PFSK-1 (cell line): ENCODE results near the gene CGB5.
A peak's percentile ranks its signal among the peaks of the same experiment; 100 is the strongest.

Experiments used
- FOXP2 ChIP-seq: optimal IDR thresholded peaks from 2 replicates; pipeline ENCODE3; 2011; ENCODE audit warnings: borderline replicate concordance, control low read depth, inconsistent platforms; ENCODE audit not compliant: insufficient read depth; ENCODE audit errors: extremely low read length, extremely low read depth
- REST ChIP-seq, 2 experiments: IDR thresholded peaks; 2 replicates each; pipeline versions ENCODE4 v1.6.1 to v1.8.0; 2011 to 2012; ENCODE audit warnings: low read depth in 2 of 2, low read length in 2 of 2, control low read depth in 1 of 2, inconsistent platforms in 1 of 2, mild to moderate bottlenecking in 1 of 2, moderate library complexity in 1 of 2; ENCODE audit not compliant: insufficient read depth in 1 of 2
- SIN3A ChIP-seq: IDR thresholded peaks from 2 replicates; pipeline ENCODE4 v1.6.1; 2012; ENCODE audit warnings: mild to moderate bottlenecking, low read length, moderate library complexity, borderline replicate concordance; ENCODE audit not compliant: insufficient read depth
- TAF1 ChIP-seq: IDR thresholded peaks from 2 replicates; pipeline ENCODE4 v1.6.1; 2012; ENCODE audit warnings: low read length, control low read depth, borderline replicate concordance; ENCODE audit not compliant: insufficient read depth

GRCh38 chr19:49085020-49085867 is 41.6 kb downstream of the CGB5 start, which contains the start of gene SNRNP70:
- TF ChIP-seq FOXP2 (peak; percentile 92), REST (IDR thresholded peaks at IDR 0.05; ENCODE audit: insufficient read depth in 1 of 2, low read depth in 2 of 2, low read length in 2 of 2) (peak; percentile 31 to 60; a peak in 1 of 4 replicates), SIN3A (peak; percentile 67; the same call in 1 of the 2 replicates), TAF1 (peak; percentile 97)
